HG03354 (cell line): ENCODE measurements around the gene COQ2.
"Not testable (repeated sequence)": the region's sequence is repeated elsewhere in the genome, so short reads cannot be mapped to it uniquely, and the experiment has no call there.

Experiments
- ATAC-seq: cut with Tn5 transposase; IDR thresholded peaks from one replicate; pipeline ENCODE4 v1.9.1; 2021; ENCODE audit warnings: mild to moderate bottlenecking; ENCODE audit not compliant: unreplicated experiment, poor library complexity, severe bottlenecking

COQ2 gene

GRCh38 chr4:83288381-83288780, 3.8 kb upstream of the COQ2 start:
- not testable (repeated sequence) for ATAC-seq

- ATAC-seq = peak; percentile 1
These were observed 433 bp upstream of the COQ2 start for GRCh38 chr4:83285055-83285407.

GRCh38 chr4:83283181-83283580, 1.4 kb downstream of the COQ2 start:
- ATAC-seq = no peak

- ATAC-seq = no peak
These were observed 2.5 kb downstream of the COQ2 start for GRCh38 chr4:83282049-83282535.

- peak; percentile 14 for ATAC-seq
These were observed 3.3 kb downstream of the COQ2 start for GRCh38 chr4:83281307-83281706.

GRCh38 chr4:83276299-83277040, 8.1 kb downstream of the COQ2 start:
- peak; percentile 87 for ATAC-seq

GRCh38 chr4:83273926-83274325, 10.7 kb downstream of the COQ2 start:
- ATAC-seq = not testable (repeated sequence)

- ATAC-seq = peak; percentile 82
These were observed 11.7 kb downstream of the COQ2 start for GRCh38 chr4:83272900-83273299.

- no peak for ATAC-seq
These were observed 15.3 kb downstream of the COQ2 start for GRCh38 chr4:83269256-83269655.

- no peak for ATAC-seq
These were observed 16.1 kb downstream of the COQ2 start for GRCh38 chr4:83268491-83268890.

GRCh38 chr4:83267830-83268475, 16.6 kb downstream of the COQ2 start:
- no peak for ATAC-seq

- no peak for ATAC-seq
These were observed 17.3 kb downstream of the COQ2 start for GRCh38 chr4:83267121-83267829.

GRCh38 chr4:83266689-83267088, 17.9 kb downstream of the COQ2 start:
- no peak for ATAC-seq

GRCh38 chr4:83263106-83263505, 21.5 kb downstream of the COQ2 start:
- ATAC-seq = no peak

- ATAC-seq = no peak
These were observed 21.9 kb downstream of the COQ2 start for GRCh38 chr4:83262682-83263081.

- ATAC-seq = no peak
These were observed 23.3 kb downstream of the COQ2 start for GRCh38 chr4:83261307-83261706.

GRCh38 chr4:83259586-83259985, 25.0 kb downstream of the COQ2 start:
- ATAC-seq = no peak

- ATAC-seq = no peak
These were observed 26.1 kb downstream of the COQ2 start for GRCh38 chr4:83258461-83258860.

- no peak for ATAC-seq
These were observed 26.8 kb downstream of the COQ2 start for GRCh38 chr4:83257811-83258210.

- no peak for ATAC-seq
These were observed 29.0 kb downstream of the COQ2 start for GRCh38 chr4:83255584-83255983.
